Duodenal mucosa (tissue), 2 donors: ENCODE results near the gene AADAT.
"Not testable (repeated sequence)": the region's sequence is repeated elsewhere in the genome, so short reads cannot be mapped to it uniquely, and the experiment has no call there.

Experiments used
- H3K27ac ChIP-seq: one replicate; pipeline ENCODE4 v1.7.0; 2013; ENCODE audit warnings: low read depth, low read length
- H3K27me3 ChIP-seq, 2 donors: one replicate each; pipeline ENCODE4 v1.7.0; 2013; ENCODE audit warnings: low read length in 2 of 2, control low read depth in 1 of 2; ENCODE audit not compliant: insufficient read depth in 2 of 2, control insufficient read depth in 1 of 2
- H3K36me3 ChIP-seq, 2 donors: one replicate each; pipeline ENCODE4 v1.7.0; 2013; ENCODE audit warnings: low read length in 2 of 2, control low read depth in 1 of 2; ENCODE audit not compliant: insufficient read depth in 2 of 2, control insufficient read depth in 1 of 2
- H3K4me1 ChIP-seq, 2 donors: one replicate each; pipeline ENCODE4 v1.7.0; 2013; ENCODE audit warnings: low read length in 2 of 2, control low read depth in 1 of 2; ENCODE audit not compliant: insufficient read depth in 2 of 2, control insufficient read depth in 1 of 2
- H3K4me3 ChIP-seq, 2 donors: one replicate each; pipeline ENCODE4 v1.7.0; 2013; ENCODE audit warnings: low read length in 2 of 2, low read depth in 1 of 2
- H3K9ac ChIP-seq, 2 donors: one replicate each; pipeline ENCODE4 v1.7.0; 2013; ENCODE audit warnings: low read length in 2 of 2, low read depth in 1 of 2
- H3K9me3 ChIP-seq, 2 donors: one replicate each; pipeline ENCODE4 v1.7.0; 2013; ENCODE audit warnings: low read length in 2 of 2, control low read depth in 1 of 2; ENCODE audit not compliant: control insufficient read depth in 1 of 2

Gene AADAT

DNA sequence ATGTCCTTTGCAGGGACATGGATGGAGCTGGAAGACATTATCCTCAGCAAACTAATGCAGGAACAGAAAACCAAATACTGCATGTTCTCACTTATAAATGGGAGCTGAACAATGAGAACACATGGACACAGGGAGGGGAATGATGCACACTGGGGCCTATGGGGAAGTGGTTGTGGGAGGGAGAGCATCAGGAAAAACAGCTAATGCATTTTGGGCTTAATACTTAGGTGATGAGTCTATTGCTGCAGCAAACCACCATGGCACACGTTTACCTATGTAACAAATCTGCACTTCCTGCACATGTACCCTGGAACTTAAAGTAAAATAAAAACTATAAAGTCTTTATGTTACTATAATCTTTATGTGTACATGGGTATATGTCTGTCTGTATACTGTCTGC lies 24.4 kb upstream of the AADAT start:
- H3K4me3 ChIP-seq, H3K4me1 ChIP-seq, H3K9ac ChIP-seq, H3K27me3 ChIP-seq, H3K27ac ChIP-seq, H3K36me3 ChIP-seq, H3K9me3 ChIP-seq: not testable (repeated sequence)

- Histone ChIP-seq H3K27ac (no peak overlapping the region), H3K27me3 (no peaks in the 10 kb centered on the region), H3K9me3 (no peaks in the 10 kb centered on the region)
Observed at GRCh38 chr4:170111546-170111945, 21.8 kb upstream of the AADAT start.

DNA sequence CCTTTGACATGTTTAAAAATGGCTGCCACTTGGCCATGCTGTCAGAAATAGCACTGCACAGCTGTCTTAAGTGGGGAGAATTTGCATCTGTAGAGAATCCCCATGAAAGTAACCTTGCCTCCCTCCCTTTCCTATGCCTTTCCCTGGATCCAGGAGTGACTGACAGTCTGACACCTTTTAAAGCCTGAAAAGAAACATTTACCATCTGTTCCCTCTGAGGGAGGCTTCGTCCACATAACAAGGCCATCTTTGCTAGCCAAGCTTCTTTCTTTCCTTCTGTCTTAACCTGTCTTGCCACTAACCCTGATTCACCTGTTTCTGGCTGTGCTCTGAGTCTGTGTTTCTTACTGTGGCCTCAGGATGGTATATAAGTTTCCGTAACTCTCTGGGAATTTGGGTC lies 21.3 kb upstream of the AADAT start:
- Histone ChIP-seq H3K27ac (no peak overlapping the region), H3K4me1 (no peaks in the 10 kb centered on the region), H3K9ac (no peak overlapping the region), H3K9me3 (no peaks in the 10 kb centered on the region), H3K27me3 (no peaks in the 10 kb centered on the region), H3K36me3 (no peaks in the 10 kb centered on the region), H3K4me3 (no peak overlapping the region)

More at GRCh38 chr4:170111546-170111945, 21.8 kb upstream of the AADAT start:
- Histone ChIP-seq H3K9ac (no peak overlapping the region), H3K36me3 (no peaks in the 10 kb centered on the region), H3K4me3 (no peak overlapping the region), H3K4me1 (no peaks in the 10 kb centered on the region)

DNA sequence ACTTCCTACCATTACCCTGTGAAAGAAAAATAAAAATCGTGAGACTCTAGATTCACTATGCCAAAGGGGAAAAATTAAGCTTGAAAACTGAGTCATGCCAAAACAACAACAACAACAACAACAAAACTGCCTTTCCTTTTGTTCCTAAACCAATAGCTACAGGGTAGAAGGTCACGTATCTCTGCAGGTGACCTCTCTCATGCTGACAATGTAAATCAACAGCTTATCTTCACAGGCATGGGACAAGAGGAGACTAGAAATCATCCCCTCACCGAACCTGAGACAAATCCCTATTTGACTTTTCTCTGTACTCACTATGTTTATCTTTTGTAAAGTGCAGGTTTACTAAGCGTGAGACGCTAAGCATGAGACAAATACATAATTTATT lies 20.5 kb upstream of the AADAT start:
- H3K36me3 ChIP-seq: no peaks in the 10 kb centered on the region
- H3K27ac ChIP-seq: no peak overlapping the region
- H3K9me3 ChIP-seq: no peaks in the 10 kb centered on the region
- no peak overlapping the region for H3K9ac ChIP-seq
- H3K4me3 ChIP-seq: no peak overlapping the region
- no peaks in the 10 kb centered on the region for H3K27me3 ChIP-seq
- no peaks in the 10 kb centered on the region for H3K4me1 ChIP-seq

DNA sequence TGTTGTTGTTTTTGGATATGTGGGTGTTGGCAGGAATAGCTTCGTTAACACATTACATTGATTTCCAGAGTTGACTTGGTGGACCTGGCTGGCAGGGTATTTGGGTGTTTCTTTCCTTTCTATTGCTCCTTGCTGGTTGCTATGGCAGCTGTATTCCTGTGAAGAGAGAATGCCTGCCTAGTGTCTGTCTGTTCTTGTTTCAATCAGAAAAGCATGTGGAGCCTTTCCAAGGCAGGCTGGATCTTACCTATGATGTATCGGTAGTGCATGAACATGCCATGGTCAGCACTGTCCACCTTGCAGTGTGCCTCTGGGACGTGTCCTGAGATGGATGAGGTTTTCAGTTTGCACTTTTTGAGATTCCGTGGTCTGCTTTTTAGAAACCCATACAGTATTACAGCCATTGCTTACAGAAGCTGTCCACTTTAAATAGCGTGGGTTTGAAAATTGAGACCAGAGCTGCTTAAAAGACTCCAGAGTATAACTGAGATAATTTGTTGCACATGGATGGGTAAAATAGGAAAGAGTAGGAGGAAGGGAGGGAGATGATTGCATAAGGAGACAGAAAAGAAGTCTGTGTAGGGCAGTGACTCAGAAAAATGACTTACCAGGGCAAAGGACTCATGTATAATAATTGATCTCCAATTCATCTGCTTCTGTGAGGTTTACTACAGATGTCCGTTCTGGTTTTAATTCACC lies 20.0 kb upstream of the AADAT start:
- Histone ChIP-seq H3K27ac (no peak overlapping the region), H3K4me1 (no peaks in the 10 kb centered on the region), H3K4me3 (no peak overlapping the region), H3K27me3 (no peaks in the 10 kb centered on the region), H3K9me3 (no peaks in the 10 kb centered on the region), H3K9ac (no peak overlapping the region), H3K36me3 (no peaks in the 10 kb centered on the region)

DNA sequence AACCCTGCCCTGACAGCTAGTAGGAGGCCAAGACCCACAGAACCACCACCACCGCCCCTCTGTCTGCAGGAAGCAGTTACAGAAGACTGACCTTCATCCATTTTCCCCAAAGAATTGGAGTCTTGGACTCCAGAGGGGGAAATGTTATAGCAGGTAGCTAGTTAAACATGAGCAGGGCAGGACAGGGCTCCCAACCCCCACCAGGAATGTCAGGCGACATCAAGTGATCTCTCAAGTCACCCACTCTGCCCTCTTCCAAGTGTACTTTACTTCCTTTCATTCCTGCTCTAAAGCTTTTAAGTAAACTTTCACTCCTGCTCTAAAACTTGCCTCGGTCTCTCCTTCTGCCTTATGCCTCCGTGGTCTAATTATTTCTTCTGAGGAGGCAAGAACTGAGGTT lies 17.1 kb upstream of the AADAT start:
- no peak overlapping the region for H3K9ac ChIP-seq
- H3K4me1 ChIP-seq: no peaks in the 10 kb centered on the region
- no peak overlapping the region for H3K4me3 ChIP-seq
- no peak overlapping the region for H3K27ac ChIP-seq
- no peaks in the 10 kb centered on the region for H3K36me3 ChIP-seq
- H3K27me3 ChIP-seq: no peaks in the 10 kb centered on the region
- no peaks in the 10 kb centered on the region for H3K9me3 ChIP-seq

DNA sequence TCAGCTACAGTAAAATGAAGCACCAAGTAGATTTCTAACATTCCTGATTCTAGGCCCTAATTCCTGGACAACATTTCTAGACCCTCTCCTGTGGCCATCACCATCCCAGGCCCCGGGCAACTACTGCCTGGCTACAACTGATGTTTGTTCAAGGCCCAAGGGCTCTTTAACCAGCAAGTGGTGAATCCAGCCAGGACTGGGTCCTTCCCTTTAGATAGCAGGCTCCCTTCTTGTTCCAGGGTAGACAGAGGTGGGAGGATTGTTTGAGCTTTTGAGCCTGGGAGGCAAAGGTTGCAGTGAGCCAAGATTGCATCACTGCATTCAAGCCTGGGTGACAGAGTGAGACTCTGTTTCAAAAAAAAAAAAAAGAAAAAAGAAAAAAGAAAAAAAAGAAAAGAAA lies 12.7 kb upstream of the AADAT start:
- Histone ChIP-seq H3K27me3 (no peaks in the 10 kb centered on the region), H3K36me3 (no peaks in the 10 kb centered on the region), H3K9ac (no peak overlapping the region), H3K9me3 (no peaks in the 10 kb centered on the region), H3K4me3 (no peak overlapping the region), H3K27ac (no peak overlapping the region), H3K4me1 (no peaks in the 10 kb centered on the region)

- H3K27ac ChIP-seq, H3K9me3 ChIP-seq, H3K4me1 ChIP-seq, H3K9ac ChIP-seq, H3K36me3 ChIP-seq, H3K27me3 ChIP-seq, H3K4me3 ChIP-seq: not testable (repeated sequence)
Observed at GRCh38 chr4:170098171-170098570, 8.4 kb upstream of the AADAT start.

DNA sequence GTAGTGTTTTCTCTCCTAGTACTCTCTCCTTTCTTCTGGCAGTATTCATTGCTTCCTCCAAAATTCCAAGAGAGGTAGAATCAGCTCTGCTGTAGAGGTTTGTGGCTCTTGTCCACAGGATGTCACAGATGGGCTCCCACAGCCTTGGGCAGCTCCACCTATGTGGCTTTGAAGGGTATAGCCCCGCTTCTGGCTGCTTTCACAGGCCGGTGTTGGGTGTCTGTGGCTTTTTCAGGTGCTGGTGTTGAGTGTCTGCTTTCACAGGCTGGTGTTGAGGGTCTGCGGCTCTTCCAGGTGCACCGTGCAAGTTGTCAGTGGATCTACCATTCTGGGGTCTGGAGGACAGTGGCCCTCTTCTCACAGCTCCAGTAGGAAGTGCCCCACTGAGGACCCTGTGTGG lies 7.9 kb upstream of the AADAT start:
- Histone ChIP-seq H3K9ac (no peak overlapping the region), H3K36me3 (no peaks in the 10 kb centered on the region), H3K4me1 (no peaks in the 10 kb centered on the region), H3K9me3 (no peaks in the 10 kb centered on the region), H3K27ac (no peak overlapping the region), H3K27me3 (no peaks in the 10 kb centered on the region), H3K4me3 (no peak overlapping the region)

DNA sequence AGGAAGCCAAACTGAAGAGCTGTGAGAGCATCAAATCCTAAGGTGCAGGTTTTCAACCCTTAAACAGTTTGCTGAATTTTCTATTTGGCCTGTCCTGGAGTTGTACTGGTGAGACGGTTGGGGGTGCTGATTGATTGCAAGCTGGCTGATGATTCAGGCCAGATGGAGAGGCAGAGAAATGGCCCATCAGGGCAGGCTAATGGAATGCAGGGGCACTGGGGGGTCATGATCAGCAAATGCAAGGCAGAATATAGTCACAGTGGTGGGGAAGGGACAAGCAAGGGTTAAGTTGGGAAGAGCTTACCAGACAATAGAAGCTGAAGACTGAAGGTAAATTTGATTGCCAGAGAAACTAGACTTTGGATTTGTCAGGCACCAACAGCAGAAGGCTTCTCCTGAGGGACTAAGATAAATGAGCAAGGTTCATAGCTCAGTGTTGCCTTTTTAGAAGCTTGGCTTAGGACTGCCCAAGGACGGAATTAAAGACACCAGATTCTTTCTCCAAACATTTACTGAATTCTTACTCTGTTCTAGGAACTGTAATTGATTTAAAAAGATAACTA lies 4.3 kb upstream of the AADAT start:
- peaks cover 5 to 13% of the 10 kb centered on the region in 2 donors for H3K4me1 ChIP-seq
- no peak overlapping the region for H3K27ac ChIP-seq
- no peak overlapping the region for H3K9ac ChIP-seq
- H3K27me3 ChIP-seq: no peaks in the 10 kb centered on the region
- no peak overlapping the region for H3K4me3 ChIP-seq
- no peaks in the 10 kb centered on the region for H3K36me3 ChIP-seq
- H3K9me3 ChIP-seq: no peaks in the 10 kb centered on the region
